ENCODE results near the gene ZNF774. TPM values are rescaled to one million over a fixed set of nuclear protein-coding genes. Genes with fewer than 3 reads are reported as not detected.
"Not testable (repeated sequence)": the region's sequence is repeated elsewhere in the genome, so short reads cannot be mapped to it uniquely, and the experiment has no call there.

ZNF774 gene
- under 1 TPM; 0.34 to 0.70 (median 0.47) TPM for total RNA-seq
- total RNA-seq (2013) = 0.43 TPM

DNA sequence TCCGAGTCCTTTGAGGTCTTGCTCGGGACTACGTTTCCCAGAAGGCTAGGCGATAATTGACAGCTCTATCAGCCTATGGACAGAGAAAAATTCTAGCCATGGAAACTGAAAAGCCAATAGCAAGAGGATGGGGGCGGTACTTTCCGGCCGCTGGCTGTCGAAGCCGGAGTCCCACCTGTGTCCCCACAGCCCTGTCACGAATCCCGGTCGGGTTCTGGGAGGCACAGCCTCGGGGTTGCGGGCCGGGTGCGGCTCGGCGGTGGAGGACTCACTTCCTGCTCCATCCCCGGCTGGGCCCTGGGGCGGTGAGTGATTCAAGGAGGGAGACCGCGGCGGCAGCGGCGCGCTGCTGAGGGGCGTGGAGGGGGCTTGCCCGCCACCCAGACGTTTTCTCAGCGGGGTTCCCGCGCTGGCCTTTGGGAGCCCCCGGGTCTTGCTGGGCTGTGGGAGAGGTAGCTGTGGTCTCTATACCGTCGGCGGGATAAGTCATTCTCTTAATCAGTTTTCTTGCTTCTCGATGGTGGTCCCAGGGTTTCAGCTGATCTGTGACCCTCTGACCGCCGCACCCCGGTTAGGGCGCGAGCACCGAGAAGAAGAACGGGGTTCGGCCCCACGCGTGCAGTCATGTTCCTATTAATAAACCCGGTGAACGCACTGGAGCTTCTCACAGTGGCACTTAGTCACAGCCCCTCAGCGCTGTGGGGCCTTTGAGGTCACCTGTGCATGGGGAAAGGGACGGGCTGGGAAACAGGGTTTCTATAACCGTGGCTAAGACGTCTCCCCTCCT lies at the start of gene ZNF774:
ZNF774 (plus strand) TSS at position 178 of the 787 bp plus-strand sequence. CDS start 2,377 bp downstream, outside the sequence.
- H3K4me3 ChIP-seq (ENCODE audit: low read length) = peak within 1 kb of the TSS; percentile 71
- peak; percentile 95 to 99 (median 98) for ATAC-seq
- Mint-ChIP-seq H3K27me3 (ENCODE audit: low read depth in 2 of 2) (peaks cover 0 to 2% of the 10 kb centered on the region in 2 donors), H3K36me3 (no peaks in the 10 kb centered on the region), H3K4me1 (peaks cover 7 to 18% of the 10 kb centered on the region in 2 donors), H3K27ac (peak within 1 kb of the TSS; percentile 62 to 92), H3K9me3 (no peaks in the 10 kb centered on the region), H3K4me3 (peak within 1 kb of the TSS; percentile 88)
- DNase-seq = peak; percentile 85 to 97
- TF ChIP-seq, protein P1, sequence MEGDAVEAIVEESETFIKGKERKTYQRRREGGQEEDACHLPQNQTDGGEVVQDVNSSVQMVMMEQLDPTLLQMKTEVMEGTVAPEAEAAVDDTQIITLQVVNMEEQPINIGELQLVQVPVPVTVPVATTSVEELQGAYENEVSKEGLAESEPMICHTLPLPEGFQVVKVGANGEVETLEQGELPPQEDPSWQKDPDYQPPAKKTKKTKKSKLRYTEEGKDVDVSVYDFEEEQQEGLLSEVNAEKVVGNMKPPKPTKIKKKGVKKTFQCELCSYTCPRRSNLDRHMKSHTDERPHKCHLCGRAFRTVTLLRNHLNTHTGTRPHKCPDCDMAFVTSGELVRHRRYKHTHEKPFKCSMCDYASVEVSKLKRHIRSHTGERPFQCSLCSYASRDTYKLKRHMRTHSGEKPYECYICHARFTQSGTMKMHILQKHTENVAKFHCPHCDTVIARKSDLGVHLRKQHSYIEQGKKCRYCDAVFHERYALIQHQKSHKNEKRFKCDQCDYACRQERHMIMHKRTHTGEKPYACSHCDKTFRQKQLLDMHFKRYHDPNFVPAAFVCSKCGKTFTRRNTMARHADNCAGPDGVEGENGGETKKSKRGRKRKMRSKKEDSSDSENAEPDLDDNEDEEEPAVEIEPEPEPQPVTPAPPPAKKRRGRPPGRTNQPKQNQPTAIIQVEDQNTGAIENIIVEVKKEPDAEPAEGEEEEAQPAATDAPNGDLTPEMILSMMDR (IDR thresholded peaks at IDR 0.05) = no peak
- intact Hi-C loops (cut with micrococcal nuclease) = no loop called here
- peaks cover 12% of the 10 kb centered on the region for H3K4me1 ChIP-seq (ENCODE audit: control insufficient read depth, insufficient read depth, low read length)
- H3K27ac ChIP-seq (ENCODE audit: low read length) = no peak within 1 kb of the TSS
- H3K36me3 ChIP-seq (ENCODE audit: control insufficient read depth, insufficient read depth, low read length) = no peaks in the 10 kb centered on the region
- under 1% methylated on average over 52 of the region's 53 CpGs for WGBS (ENCODE audit: insufficient coverage)
- H3K9me3 ChIP-seq (ENCODE audit: control insufficient read depth, insufficient read depth, low read length) = no peaks in the 10 kb centered on the region
- H3K27me3 ChIP-seq (ENCODE audit: control insufficient read depth, insufficient read depth, low read length) = no peaks in the 10 kb centered on the region

DNA sequence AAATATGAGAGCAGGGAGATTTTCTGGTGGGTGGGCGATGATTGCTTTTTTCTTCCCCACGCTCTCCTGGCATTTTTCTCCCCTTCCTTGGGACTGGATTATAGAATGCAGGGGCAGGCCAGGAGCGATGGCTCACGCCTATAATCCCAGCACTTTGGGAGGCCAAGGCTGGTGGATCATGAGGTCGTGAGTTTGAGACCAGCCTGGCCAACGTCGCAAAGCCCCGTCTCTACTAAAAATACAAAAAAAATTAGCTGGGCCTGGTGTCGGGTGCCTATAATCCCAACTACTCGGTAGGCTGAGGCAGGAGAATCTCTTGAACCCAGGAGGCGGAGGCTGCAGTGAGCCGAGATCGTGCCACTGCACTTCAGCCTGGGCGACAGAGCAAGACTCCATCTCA lies 46.7 kb upstream of the ZNF774 start:
- H3K36me3 Mint-ChIP-seq; ATAC-seq; H3K9me3 ChIP-seq (ENCODE audit: control insufficient read depth, insufficient read depth, low read length); H3K4me3 ChIP-seq (ENCODE audit: low read length); H3K4me3 Mint-ChIP-seq; H3K9me3 Mint-ChIP-seq; H3K27me3 Mint-ChIP-seq (ENCODE audit: low read depth in 2 of 2); H3K27me3 ChIP-seq (ENCODE audit: control insufficient read depth, insufficient read depth, low read length); DNase-seq; H3K36me3 ChIP-seq (ENCODE audit: control insufficient read depth, insufficient read depth, low read length); intact Hi-C loops (cut with micrococcal nuclease); H3K27ac ChIP-seq (ENCODE audit: low read length): not testable (repeated sequence)
- peaks cover 24% of the 10 kb centered on the region in 2 donors for H3K4me1 Mint-ChIP-seq
- peak overlapping the region in 1 of 2 donors; percentile 72 for H3K27ac Mint-ChIP-seq
- H3K4me1 ChIP-seq (ENCODE audit: control insufficient read depth, insufficient read depth, low read length) = peaks cover 20% of the 10 kb centered on the region
- WGBS (ENCODE audit: insufficient coverage) = 97% methylated on average over 14 of the region's 14 CpGs

DNA sequence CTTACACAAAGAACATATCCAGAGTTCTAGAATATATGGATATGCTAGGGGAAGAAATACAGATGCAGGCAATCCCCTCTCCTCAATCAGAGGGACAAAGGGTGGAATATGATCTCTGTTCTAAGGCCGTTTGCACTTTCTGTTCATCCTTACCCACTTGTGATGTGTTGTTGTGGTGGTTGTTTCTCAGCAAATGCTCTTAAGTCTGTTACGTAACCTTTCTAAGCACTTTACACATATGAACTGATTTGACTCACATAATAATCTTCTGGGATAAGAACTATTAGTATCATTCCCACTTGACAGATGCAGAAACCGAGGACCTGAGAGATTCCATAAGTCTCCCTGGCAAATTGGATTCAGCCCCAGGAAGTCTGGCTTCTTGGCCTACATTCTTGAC lies 46.2 kb upstream of the ZNF774 start:
- H3K9me3 Mint-ChIP-seq = no peaks in the 10 kb centered on the region
- DNase-seq = no peak
- 83% methylated on average over 2 of the region's 3 CpGs for WGBS (ENCODE audit: insufficient coverage)
- intact Hi-C loops (cut with micrococcal nuclease) = no loop called here
- Histone ChIP-seq H3K4me1 (ENCODE audit: control insufficient read depth, insufficient read depth, low read length) (peaks cover 18% of the 10 kb centered on the region), H3K9me3 (ENCODE audit: control insufficient read depth, insufficient read depth, low read length) (no peaks in the 10 kb centered on the region), H3K27me3 (ENCODE audit: control insufficient read depth, insufficient read depth, low read length) (no peaks in the 10 kb centered on the region), H3K4me3 (ENCODE audit: low read length) (no peak overlapping the region), H3K27ac (ENCODE audit: low read length) (peak overlapping the region; percentile 8), H3K36me3 (ENCODE audit: control insufficient read depth, insufficient read depth, low read length) (no peaks in the 10 kb centered on the region)
- peak overlapping the region; percentile 60 to 72 for H3K27ac Mint-ChIP-seq
- peak overlapping the region; percentile 66 for H3K4me3 Mint-ChIP-seq
- no peaks in the 10 kb centered on the region for H3K36me3 Mint-ChIP-seq
- H3K4me1 Mint-ChIP-seq = peaks cover 24% of the 10 kb centered on the region in 2 donors
- peak; percentile 45 to 63 (median 58) for ATAC-seq
- TF ChIP-seq, protein P1 (IDR thresholded peaks at IDR 0.05) = no peak
- H3K27me3 Mint-ChIP-seq (ENCODE audit: low read depth in 2 of 2) = peaks cover 0 to 2% of the 10 kb centered on the region in 2 donors

DNA sequence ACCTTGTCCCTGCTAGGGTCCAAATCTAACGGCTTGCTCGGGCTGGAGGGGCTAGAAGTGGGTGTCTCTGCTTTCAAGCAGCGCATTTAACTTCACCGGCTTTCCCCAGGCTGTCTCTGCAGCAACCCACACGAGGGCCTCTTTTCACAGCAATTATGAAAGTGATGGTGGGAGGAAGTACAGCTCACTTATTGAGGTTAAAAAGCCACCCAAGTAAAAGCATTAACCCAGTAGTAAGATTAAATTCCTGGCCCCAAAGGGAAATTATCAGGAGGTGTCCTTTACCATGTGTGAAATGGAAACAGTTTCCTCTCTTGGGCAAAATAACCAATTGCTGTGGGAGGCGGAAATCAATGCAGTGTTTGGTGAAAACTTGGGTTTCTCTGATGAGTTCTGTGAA lies 45.5 kb upstream of the ZNF774 start:
- peak in 1 of 2 donors; percentile 52 for DNase-seq
- no peaks in the 10 kb centered on the region for H3K9me3 Mint-ChIP-seq
- peak overlapping the region; percentile 60 to 72 for H3K27ac Mint-ChIP-seq
- Histone ChIP-seq H3K27ac (ENCODE audit: low read length) (peak overlapping the region; percentile 8), H3K27me3 (ENCODE audit: control insufficient read depth, insufficient read depth, low read length) (no peaks in the 10 kb centered on the region), H3K9me3 (ENCODE audit: control insufficient read depth, insufficient read depth, low read length) (no peaks in the 10 kb centered on the region), H3K4me3 (ENCODE audit: low read length) (no peak overlapping the region), H3K36me3 (ENCODE audit: control insufficient read depth, insufficient read depth, low read length) (no peaks in the 10 kb centered on the region), H3K4me1 (ENCODE audit: control insufficient read depth, insufficient read depth, low read length) (peaks cover 12% of the 10 kb centered on the region)
- peak overlapping the region; percentile 66 for H3K4me3 Mint-ChIP-seq
- H3K36me3 Mint-ChIP-seq = no peaks in the 10 kb centered on the region
- peaks cover 19 to 24% of the 10 kb centered on the region in 2 donors for H3K4me1 Mint-ChIP-seq
- intact Hi-C loops (cut with micrococcal nuclease) = no loop called here
- WGBS (ENCODE audit: insufficient coverage) = 14% methylated on average over 6 of the region's 6 CpGs
- ATAC-seq = peak; percentile 84 to 93 (median 90)
- H3K27me3 Mint-ChIP-seq (ENCODE audit: low read depth in 2 of 2) = no peaks in the 10 kb centered on the region
- TF ChIP-seq, protein P1 (IDR thresholded peaks at IDR 0.05) = no peak

All from natural killer cell (primary cell).